ENCODE measurements around the gene SPATA3.

DNA sequence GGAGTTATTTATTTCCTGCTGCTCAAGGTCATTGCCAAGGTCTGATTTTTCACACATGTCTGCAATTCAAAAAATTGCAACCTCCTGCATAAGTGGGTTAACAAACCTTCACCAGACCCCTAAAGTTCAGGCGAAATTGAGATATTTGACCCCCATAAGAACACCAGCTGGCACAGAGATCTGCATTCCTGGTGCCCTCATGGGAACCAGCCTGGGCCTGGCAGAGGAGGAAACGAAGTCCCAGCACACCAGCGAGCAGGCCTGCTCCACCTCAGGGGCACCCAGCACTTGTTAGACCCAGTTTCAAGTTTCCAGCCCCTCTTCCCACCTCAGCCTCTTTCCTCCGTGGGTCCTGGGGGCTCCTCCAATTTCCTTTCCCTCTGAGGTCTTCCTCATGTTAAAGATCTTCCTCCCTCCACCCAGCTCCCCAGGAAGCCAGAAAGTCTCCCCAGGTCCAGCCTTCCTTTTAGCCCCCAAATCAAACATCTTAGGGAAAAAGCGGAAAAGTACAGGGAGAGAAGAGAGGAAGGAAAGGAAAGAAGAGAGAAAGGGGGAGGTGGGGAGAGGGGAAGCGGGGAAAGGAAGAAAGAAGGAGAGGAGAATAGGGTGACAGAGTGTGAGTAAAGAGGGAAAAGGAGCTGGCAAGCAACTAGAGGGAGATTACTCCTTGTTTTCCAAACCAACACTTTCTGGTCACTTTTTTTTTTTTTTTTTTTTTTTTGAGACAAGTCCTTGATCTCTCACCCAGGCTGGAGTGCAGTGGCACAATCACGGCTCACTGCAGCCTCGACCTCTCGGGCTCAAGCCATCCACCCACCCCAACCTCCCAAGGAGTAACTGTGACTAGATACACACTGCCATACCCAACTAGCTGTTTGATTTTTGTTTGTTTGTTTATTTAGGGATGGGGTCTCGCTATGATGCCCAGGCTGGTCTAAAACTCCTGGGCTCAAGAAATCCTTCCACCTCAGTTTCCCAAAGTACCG, 37.5 kb downstream of the SPATA3 start:
- TF ChIP-seq REPIN1 (tag by site-specific recombination; IDR thresholded peaks at IDR 0.05; ENCODE audit: low read depth) = no peak
- TF ChIP-seq, protein P1, sequence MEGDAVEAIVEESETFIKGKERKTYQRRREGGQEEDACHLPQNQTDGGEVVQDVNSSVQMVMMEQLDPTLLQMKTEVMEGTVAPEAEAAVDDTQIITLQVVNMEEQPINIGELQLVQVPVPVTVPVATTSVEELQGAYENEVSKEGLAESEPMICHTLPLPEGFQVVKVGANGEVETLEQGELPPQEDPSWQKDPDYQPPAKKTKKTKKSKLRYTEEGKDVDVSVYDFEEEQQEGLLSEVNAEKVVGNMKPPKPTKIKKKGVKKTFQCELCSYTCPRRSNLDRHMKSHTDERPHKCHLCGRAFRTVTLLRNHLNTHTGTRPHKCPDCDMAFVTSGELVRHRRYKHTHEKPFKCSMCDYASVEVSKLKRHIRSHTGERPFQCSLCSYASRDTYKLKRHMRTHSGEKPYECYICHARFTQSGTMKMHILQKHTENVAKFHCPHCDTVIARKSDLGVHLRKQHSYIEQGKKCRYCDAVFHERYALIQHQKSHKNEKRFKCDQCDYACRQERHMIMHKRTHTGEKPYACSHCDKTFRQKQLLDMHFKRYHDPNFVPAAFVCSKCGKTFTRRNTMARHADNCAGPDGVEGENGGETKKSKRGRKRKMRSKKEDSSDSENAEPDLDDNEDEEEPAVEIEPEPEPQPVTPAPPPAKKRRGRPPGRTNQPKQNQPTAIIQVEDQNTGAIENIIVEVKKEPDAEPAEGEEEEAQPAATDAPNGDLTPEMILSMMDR (tag by site-specific recombination; IDR thresholded peaks at IDR 0.05) = no peak
- no peak for TF ChIP-seq ZNF24 (tag by site-specific recombination; IDR thresholded peaks at IDR 0.05)
- TF ChIP-seq, protein P2, sequence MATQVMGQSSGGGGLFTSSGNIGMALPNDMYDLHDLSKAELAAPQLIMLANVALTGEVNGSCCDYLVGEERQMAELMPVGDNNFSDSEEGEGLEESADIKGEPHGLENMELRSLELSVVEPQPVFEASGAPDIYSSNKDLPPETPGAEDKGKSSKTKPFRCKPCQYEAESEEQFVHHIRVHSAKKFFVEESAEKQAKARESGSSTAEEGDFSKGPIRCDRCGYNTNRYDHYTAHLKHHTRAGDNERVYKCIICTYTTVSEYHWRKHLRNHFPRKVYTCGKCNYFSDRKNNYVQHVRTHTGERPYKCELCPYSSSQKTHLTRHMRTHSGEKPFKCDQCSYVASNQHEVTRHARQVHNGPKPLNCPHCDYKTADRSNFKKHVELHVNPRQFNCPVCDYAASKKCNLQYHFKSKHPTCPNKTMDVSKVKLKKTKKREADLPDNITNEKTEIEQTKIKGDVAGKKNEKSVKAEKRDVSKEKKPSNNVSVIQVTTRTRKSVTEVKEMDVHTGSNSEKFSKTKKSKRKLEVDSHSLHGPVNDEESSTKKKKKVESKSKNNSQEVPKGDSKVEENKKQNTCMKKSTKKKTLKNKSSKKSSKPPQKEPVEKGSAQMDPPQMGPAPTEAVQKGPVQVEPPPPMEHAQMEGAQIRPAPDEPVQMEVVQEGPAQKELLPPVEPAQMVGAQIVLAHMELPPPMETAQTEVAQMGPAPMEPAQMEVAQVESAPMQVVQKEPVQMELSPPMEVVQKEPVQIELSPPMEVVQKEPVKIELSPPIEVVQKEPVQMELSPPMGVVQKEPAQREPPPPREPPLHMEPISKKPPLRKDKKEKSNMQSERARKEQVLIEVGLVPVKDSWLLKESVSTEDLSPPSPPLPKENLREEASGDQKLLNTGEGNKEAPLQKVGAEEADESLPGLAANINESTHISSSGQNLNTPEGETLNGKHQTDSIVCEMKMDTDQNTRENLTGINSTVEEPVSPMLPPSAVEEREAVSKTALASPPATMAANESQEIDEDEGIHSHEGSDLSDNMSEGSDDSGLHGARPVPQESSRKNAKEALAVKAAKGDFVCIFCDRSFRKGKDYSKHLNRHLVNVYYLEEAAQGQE (tag by site-specific recombination; IDR thresholded peaks at IDR 0.05) = no peak
- TF ChIP-seq ZNF621 (tag by site-specific recombination; IDR thresholded peaks at IDR 0.05) = no peak
- no peak for TF ChIP-seq SP2 (tag by site-specific recombination; IDR thresholded peaks at IDR 0.05)
- TF ChIP-seq, protein P3, sequence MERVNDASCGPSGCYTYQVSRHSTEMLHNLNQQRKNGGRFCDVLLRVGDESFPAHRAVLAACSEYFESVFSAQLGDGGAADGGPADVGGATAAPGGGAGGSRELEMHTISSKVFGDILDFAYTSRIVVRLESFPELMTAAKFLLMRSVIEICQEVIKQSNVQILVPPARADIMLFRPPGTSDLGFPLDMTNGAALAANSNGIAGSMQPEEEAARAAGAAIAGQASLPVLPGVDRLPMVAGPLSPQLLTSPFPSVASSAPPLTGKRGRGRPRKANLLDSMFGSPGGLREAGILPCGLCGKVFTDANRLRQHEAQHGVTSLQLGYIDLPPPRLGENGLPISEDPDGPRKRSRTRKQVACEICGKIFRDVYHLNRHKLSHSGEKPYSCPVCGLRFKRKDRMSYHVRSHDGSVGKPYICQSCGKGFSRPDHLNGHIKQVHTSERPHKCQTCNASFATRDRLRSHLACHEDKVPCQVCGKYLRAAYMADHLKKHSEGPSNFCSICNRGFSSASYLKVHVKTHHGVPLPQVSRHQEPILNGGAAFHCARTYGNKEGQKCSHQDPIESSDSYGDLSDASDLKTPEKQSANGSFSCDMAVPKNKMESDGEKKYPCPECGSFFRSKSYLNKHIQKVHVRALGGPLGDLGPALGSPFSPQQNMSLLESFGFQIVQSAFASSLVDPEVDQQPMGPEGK (tag by site-specific recombination; IDR thresholded peaks at IDR 0.05) = no peak
- no peak for TF ChIP-seq HOXA7 (CRISPR knock-in tag; IDR thresholded peaks at IDR 0.05; ENCODE audit: borderline replicate concordance)
- no peak for TF ChIP-seq ZNF292 (tag by site-specific recombination; IDR thresholded peaks at IDR 0.05; ENCODE audit: borderline replicate concordance, low read depth)
- TF ChIP-seq, protein P4, sequence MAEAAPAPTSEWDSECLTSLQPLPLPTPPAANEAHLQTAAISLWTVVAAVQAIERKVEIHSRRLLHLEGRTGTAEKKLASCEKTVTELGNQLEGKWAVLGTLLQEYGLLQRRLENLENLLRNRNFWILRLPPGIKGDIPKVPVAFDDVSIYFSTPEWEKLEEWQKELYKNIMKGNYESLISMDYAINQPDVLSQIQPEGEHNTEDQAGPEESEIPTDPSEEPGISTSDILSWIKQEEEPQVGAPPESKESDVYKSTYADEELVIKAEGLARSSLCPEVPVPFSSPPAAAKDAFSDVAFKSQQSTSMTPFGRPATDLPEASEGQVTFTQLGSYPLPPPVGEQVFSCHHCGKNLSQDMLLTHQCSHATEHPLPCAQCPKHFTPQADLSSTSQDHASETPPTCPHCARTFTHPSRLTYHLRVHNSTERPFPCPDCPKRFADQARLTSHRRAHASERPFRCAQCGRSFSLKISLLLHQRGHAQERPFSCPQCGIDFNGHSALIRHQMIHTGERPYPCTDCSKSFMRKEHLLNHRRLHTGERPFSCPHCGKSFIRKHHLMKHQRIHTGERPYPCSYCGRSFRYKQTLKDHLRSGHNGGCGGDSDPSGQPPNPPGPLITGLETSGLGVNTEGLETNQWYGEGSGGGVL (tag by site-specific recombination; IDR thresholded peaks at IDR 0.05) = no peak
- TF ChIP-seq ZBTB7A (tag by site-specific recombination; IDR thresholded peaks at IDR 0.05; ENCODE audit: low read depth) = no peak

All from HEK293 (cell line).